HFFc6 (cell line): ENCODE measurements around the gene C1orf159. TPM values are rescaled to one million over a fixed set of nuclear protein-coding genes. Genes with fewer than 3 reads are reported as not detected.

ENCODE experiments used
- DNase-seq: peaks from one replicate; pipeline ENCODE4 v3.0.0-alpha.2; 2018
- H3K27ac Mint-ChIP-seq: 2 replicates; pipeline ENCODE4 v1.8.0; 2020; ENCODE audit warnings: mild to moderate bottlenecking, mixed read lengths
- H3K27me3 Mint-ChIP-seq: 2 replicates; pipeline ENCODE4 v1.8.0; 2021; ENCODE audit warnings: mild to moderate bottlenecking, moderate library complexity, mixed read lengths; ENCODE audit not compliant: insufficient read depth
- H3K36me3 Mint-ChIP-seq: 2 replicates; pipeline ENCODE4 v1.8.0; 2021; ENCODE audit warnings: low read depth, mixed read lengths
- H3K4me1 Mint-ChIP-seq: 2 replicates; pipeline ENCODE4 v1.8.0; 2020; ENCODE audit warnings: low read depth, mixed read lengths
- H3K4me3 Mint-ChIP-seq: 2 replicates; pipeline ENCODE4 v1.8.0; 2020; ENCODE audit warnings: mild to moderate bottlenecking, moderate library complexity, mixed read lengths
- H3K9me3 Mint-ChIP-seq: 2 replicates; pipeline ENCODE4 v1.8.0; 2020; ENCODE audit warnings: mild to moderate bottlenecking, mixed read lengths
- total RNA-seq, 6 experiments: library from RNA; stranded (reverse); fragmentation: NEBNext Ultra II Directional; extraction: Animal tissue kit (Norgen Biotek cat#: 25700); gene quantifications; 2 replicates in 1 of 6; 3 replicates in 5 of 6; pipeline ENCODE4 v1.2.3, GENCODE V29; 2021
- TF ChIP-seq, protein P1 (sequence below): fragments of 200-600 bp; sonication (generic); IDR thresholded peaks from 2 replicates; pipeline ENCODE4 v1.5.0; 2021; ENCODE audit warnings: antibody characterized with exemption, mild to moderate bottlenecking

Gene C1orf159
- total RNA-seq, 6 experiments from 2014 or later: 8.7 to 10.3 (median 9.6) TPM

GRCh38 chr1:1038694-1039093, 77.2 kb downstream of the C1orf159 start:
- Mint-ChIP-seq H3K27me3 (peaks cover 7% of the 10 kb centered on the region), H3K4me1 (no peaks in the 10 kb centered on the region; the same call in 1 of the 2 replicates), H3K4me3 (no peak overlapping the region), H3K27ac (no peak overlapping the region), H3K36me3 (peaks cover 5% of the 10 kb centered on the region; the same call in 1 of the 2 replicates), H3K9me3 (no peaks in the 10 kb centered on the region)
- no peak for DNase-seq
- TF ChIP-seq, protein P1, sequence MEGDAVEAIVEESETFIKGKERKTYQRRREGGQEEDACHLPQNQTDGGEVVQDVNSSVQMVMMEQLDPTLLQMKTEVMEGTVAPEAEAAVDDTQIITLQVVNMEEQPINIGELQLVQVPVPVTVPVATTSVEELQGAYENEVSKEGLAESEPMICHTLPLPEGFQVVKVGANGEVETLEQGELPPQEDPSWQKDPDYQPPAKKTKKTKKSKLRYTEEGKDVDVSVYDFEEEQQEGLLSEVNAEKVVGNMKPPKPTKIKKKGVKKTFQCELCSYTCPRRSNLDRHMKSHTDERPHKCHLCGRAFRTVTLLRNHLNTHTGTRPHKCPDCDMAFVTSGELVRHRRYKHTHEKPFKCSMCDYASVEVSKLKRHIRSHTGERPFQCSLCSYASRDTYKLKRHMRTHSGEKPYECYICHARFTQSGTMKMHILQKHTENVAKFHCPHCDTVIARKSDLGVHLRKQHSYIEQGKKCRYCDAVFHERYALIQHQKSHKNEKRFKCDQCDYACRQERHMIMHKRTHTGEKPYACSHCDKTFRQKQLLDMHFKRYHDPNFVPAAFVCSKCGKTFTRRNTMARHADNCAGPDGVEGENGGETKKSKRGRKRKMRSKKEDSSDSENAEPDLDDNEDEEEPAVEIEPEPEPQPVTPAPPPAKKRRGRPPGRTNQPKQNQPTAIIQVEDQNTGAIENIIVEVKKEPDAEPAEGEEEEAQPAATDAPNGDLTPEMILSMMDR: no peak

DNA sequence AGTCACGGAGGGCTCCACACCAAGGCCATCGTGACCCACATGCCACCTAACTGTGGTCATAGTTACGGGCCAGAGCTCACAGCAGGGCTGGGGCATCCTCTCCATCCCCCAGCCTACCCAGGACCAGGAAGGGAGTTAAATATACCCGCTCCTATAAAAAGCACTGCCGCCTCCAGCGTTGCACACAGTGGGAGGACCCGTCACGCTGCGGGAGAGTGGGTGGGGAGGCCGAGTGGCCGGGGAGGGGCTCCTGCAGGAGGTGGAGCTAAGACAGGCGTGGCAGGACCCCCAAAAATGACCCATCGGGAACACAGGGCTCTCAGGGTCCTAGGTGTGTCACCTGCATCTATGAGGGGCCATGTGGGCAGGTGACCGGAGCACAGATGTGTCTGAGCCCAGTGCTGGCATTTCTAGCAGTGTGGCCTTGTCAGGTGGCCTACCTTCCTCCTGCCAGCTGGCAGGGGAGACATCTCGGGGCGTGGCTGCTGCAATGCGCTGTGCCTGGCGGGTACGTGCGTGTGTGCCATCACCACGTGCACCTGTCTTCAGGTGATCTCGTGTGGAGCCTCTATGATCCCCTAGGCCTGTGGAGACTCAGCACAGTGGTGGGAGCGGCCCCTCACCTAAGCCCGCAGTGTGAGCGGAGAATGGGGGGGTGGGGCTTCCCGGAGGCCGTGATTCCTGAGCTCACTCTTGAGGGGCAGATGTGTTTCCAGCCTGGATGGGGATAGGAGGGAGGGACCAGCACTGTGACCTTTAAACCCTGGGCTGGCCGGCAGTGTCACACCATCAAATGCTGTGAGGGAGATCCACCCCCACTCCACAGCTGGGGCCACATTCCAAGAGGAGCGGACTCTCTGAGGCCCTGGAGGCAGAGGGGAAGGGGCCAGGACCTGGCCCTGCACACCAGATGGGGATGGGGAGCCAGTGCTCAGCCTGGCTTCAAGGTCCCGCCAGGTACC, 78.2 kb downstream of the C1orf159 start:
- H3K4me1 Mint-ChIP-seq: peaks cover under 1% of the 10 kb centered on the region; the same call in 1 of the 2 replicates
- H3K9me3 Mint-ChIP-seq: no peaks in the 10 kb centered on the region
- H3K27me3 Mint-ChIP-seq: peaks cover 3% of the 10 kb centered on the region
- H3K4me3 Mint-ChIP-seq: no peak overlapping the region
- no peak for DNase-seq
- no peak overlapping the region for H3K27ac Mint-ChIP-seq
- TF ChIP-seq, protein P1: no peak
- H3K36me3 Mint-ChIP-seq: no peaks in the 10 kb centered on the region

- Mint-ChIP-seq H3K9me3 (no peaks in the 10 kb centered on the region), H3K4me3 (no peak overlapping the region), H3K36me3 (no peaks in the 10 kb centered on the region), H3K27me3 (peaks cover 6% of the 10 kb centered on the region), H3K27ac (no peak overlapping the region), H3K4me1 (peaks cover 8% of the 10 kb centered on the region; the same call in 1 of the 2 replicates)
- TF ChIP-seq, protein P1: no peak
- DNase-seq: no peak
These were observed 80.5 kb downstream of the C1orf159 start for GRCh38 chr1:1035291-1035943.

GRCh38 chr1:1034439-1034781, 81.5 kb downstream of the C1orf159 start:
- H3K36me3 Mint-ChIP-seq: no peaks in the 10 kb centered on the region
- DNase-seq: no peak
- H3K27ac Mint-ChIP-seq: no peak overlapping the region
- H3K9me3 Mint-ChIP-seq: no peaks in the 10 kb centered on the region
- peaks cover 4% of the 10 kb centered on the region for H3K27me3 Mint-ChIP-seq
- H3K4me3 Mint-ChIP-seq: no peak overlapping the region
- peaks cover 8% of the 10 kb centered on the region; the same call in 1 of the 2 replicates for H3K4me1 Mint-ChIP-seq
- TF ChIP-seq, protein P1: no peak

DNA sequence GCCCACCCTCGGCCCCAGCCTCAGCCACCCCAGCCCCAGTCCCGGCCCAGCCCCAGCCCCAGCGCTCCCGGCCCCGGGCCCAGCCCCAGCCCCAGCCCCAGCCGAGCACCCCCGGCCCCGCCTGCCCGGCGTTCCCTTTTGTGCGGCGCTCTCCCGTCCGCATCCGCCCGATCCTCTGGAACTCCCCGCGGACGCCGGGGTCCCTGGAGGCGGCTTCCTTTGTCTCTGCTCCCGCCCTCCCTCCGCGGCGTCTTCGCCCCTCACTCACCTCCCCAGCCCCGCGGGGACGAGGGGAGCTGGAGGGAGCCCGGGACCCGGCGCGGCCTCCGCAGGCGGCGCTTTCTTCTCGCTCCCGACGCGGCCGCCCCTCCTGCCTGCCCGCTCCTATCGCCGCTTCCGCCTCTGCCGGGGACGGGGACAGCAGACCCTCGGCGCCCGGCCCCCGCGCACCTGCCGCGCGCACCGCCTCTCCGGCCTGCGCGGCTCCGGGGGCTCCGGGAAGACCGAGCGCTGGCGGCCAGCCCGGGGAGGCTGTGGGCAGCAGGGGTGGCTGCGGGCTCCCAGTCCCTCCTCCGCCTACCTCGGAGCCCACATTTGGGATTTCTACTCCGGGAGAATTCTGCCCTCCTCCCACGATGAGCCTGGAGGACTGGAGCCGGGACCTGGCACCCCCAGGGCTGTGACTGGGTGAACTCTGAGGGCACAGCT, 82.0 kb downstream of the C1orf159 start:
- no peak for DNase-seq
- Mint-ChIP-seq H3K27ac (no peak overlapping the region), H3K36me3 (no peaks in the 10 kb centered on the region), H3K9me3 (no peaks in the 10 kb centered on the region), H3K27me3 (peaks cover 4% of the 10 kb centered on the region), H3K4me1 (peaks cover 8% of the 10 kb centered on the region; the same call in 1 of the 2 replicates), H3K4me3 (no peak overlapping the region)
- TF ChIP-seq, protein P1: no peak
